GM23338 (cell line): Measurements from ENCODE around the gene FABP6. TPM values are rescaled to one million over a fixed set of nuclear protein-coding genes. Genes with fewer than 3 reads are reported as not detected.

Experiments
- ATAC-seq: fragments of 200-7000 bp; cut with Tn5 transposase; 3 replicates; pipeline ENCODE4 v1.9.1; 2020
- DNase-seq: peaks from one replicate; pipeline ENCODE4 v3.0.0-alpha.2; 2015; ENCODE audit warnings: low spot score
- H2AFZ ChIP-seq: fragments of 200-600 bp; sonication (generic); 2 replicates; pipeline ENCODE4 v1.8.0; 2016; ENCODE audit warnings: antibody characterized with exemption, mild to moderate bottlenecking, moderate library complexity
- H3F3A ChIP-seq: fragments of 200-600 bp; sonication (generic); replicated peaks from 2 replicates; pipeline ENCODE4 v1.8.0; 2017; ENCODE audit warnings: antibody characterized with exemption, mixed run types, low read depth
- H3K27ac ChIP-seq: fragments of 200-600 bp; sonication (generic); 2 replicates; pipeline ENCODE4 v1.6.1; 2016; ENCODE audit warnings: low read depth
- H3K27me3 ChIP-seq: fragments of 200-600 bp; sonication (generic); 2 replicates; pipeline ENCODE4 v1.8.0; 2016; ENCODE audit warnings: mild to moderate bottlenecking, mixed run types, moderate library complexity; ENCODE audit not compliant: insufficient read depth
- H3K36me3 ChIP-seq: fragments of 200-600 bp; sonication (generic); 2 replicates; pipeline ENCODE4 v1.8.0; 2016; ENCODE audit warnings: mild to moderate bottlenecking; ENCODE audit not compliant: insufficient read depth
- H3K4me1 ChIP-seq: fragments of 200-600 bp; sonication (generic); 2 replicates; pipeline ENCODE4 v1.8.0; 2016; ENCODE audit warnings: mild to moderate bottlenecking, moderate library complexity; ENCODE audit not compliant: insufficient read depth
- H3K4me2 ChIP-seq: fragments of 200-600 bp; sonication (generic); 2 replicates; pipeline ENCODE4 v1.7.1; 2017; ENCODE audit warnings: mixed run types
- H3K4me3 ChIP-seq: fragments of 200-600 bp; sonication (generic); 2 replicates; pipeline ENCODE4 v1.6.1; 2016; ENCODE audit warnings: mixed run types
- H3K79me2 ChIP-seq: fragments of 200-600 bp; sonication (generic); replicated peaks from 2 replicates; pipeline ENCODE4 v1.8.0; 2017; ENCODE audit warnings: mild to moderate bottlenecking; ENCODE audit not compliant: insufficient read depth
- H3K9me2 ChIP-seq: fragments of 200-600 bp; sonication (generic); 2 replicates; pipeline ENCODE4 v1.8.0; 2017; ENCODE audit not compliant: insufficient read depth
- H4K20me1 ChIP-seq: fragments of 200-600 bp; sonication (generic); replicated peaks from 2 replicates; pipeline ENCODE4 v1.8.0; 2017; ENCODE audit warnings: mild to moderate bottlenecking; ENCODE audit not compliant: insufficient read depth
- H3K27ac Mint-ChIP-seq: 2 replicates; pipeline ENCODE4 v1.8.0; 2020; ENCODE audit warnings: inconsistent platforms, mild to moderate bottlenecking, moderate library complexity, mixed read lengths
- H3K27me3 Mint-ChIP-seq: 3 replicates; pipeline ENCODE4 v1.8.0; 2022; ENCODE audit warnings: low read depth, mild to moderate bottlenecking, moderate library complexity, mixed read lengths, inconsistent platforms; ENCODE audit not compliant: insufficient read depth, poor library complexity
- H3K36me3 Mint-ChIP-seq: 3 replicates; pipeline ENCODE4 v1.8.0; 2021; ENCODE audit warnings: low read depth, mild to moderate bottlenecking, inconsistent platforms, moderate library complexity, mixed read lengths
- H3K4me1 Mint-ChIP-seq: 3 replicates; pipeline ENCODE4 v1.8.0; 2020; ENCODE audit warnings: mild to moderate bottlenecking, inconsistent platforms, mixed read lengths
- H3K4me3 Mint-ChIP-seq: 3 replicates; pipeline ENCODE4 v1.8.0; 2021; ENCODE audit warnings: moderate library complexity, mild to moderate bottlenecking, inconsistent platforms, mixed read lengths
- H3K9me3 Mint-ChIP-seq: 3 replicates; pipeline ENCODE4 v1.8.0; 2020; ENCODE audit warnings: moderate library complexity, mild to moderate bottlenecking, inconsistent platforms, mixed read lengths
- JUNB ChIP-seq: IDR thresholded peaks from one replicate; pipeline ENCODE4 v1.6.1; 2016; ENCODE audit warnings: antibody characterized with exemption; ENCODE audit not compliant: unreplicated experiment
- ZNF331 ChIP-seq: fragments of 250-450 bp; sonication (Bioruptor Pico); IDR thresholded peaks from 2 replicates; pipeline ENCODE4 v1.5.0; 2020; ENCODE audit warnings: low read depth, mild to moderate bottlenecking, moderate library complexity
- ZNF462 ChIP-seq: fragments of 250-450 bp; sonication (Bioruptor Pico); IDR thresholded peaks from 2 replicates; pipeline ENCODE4 v1.5.0; 2020; ENCODE audit warnings: mild to moderate bottlenecking, moderate library complexity
- polyA plus RNA-seq: library from polyadenylated mRNA; unstranded; fragments of >200 nt; fragmentation: Nextera tagmentation; extraction: Ambion mirVana; gene quantifications from 2 replicates; pipeline ENCODE4 v1.2.1, GENCODE V29; 2016
- total RNA-seq: library from RNA; depleted of rRNA; stranded (reverse); fragments of >200 nt; shearing (Covaris generic); gene quantifications from 2 replicates; pipeline ENCODE4 v1.2.3, GENCODE V29; 2014
- TF ChIP-seq, protein P1 (sequence below): IDR thresholded peaks from one replicate; pipeline ENCODE4 v1.6.1; 2018; ENCODE audit warnings: antibody characterized with exemption; ENCODE audit not compliant: unreplicated experiment

Gene FABP6
- total and polyA plus RNA-seq, 2 experiments from 2014 or later = 2.2 to 7.5 TPM

- H3K4me3 ChIP-seq = no peak overlapping the region
- H3K36me3 ChIP-seq = no peaks in the 10 kb centered on the region
- H3K27ac ChIP-seq = no peak overlapping the region
- Mint-ChIP-seq H3K9me3 (peaks cover 19% of the 10 kb centered on the region), H3K4me3 (no peak overlapping the region), H3K27me3 (peaks cover 19% of the 10 kb centered on the region), H3K36me3 (peaks cover 9% of the 10 kb centered on the region), H3K27ac (no peak overlapping the region), H3K4me1 (peaks cover 17% of the 10 kb centered on the region)
- H3K4me1 ChIP-seq = peaks cover 12% of the 10 kb centered on the region
- no peak for DNase-seq
- H4K20me1 ChIP-seq = no peaks in the 10 kb centered on the region
- no peak for ATAC-seq
- H3F3A ChIP-seq = no peaks in the 10 kb centered on the region; the same call in 1 of the 2 replicates
- TF ChIP-seq ZNF331 (CRISPR knock-in tag) (no peak), JUNB (no peak), ZNF462 (CRISPR knock-in tag) (no peak)
- TF ChIP-seq, protein P1, sequence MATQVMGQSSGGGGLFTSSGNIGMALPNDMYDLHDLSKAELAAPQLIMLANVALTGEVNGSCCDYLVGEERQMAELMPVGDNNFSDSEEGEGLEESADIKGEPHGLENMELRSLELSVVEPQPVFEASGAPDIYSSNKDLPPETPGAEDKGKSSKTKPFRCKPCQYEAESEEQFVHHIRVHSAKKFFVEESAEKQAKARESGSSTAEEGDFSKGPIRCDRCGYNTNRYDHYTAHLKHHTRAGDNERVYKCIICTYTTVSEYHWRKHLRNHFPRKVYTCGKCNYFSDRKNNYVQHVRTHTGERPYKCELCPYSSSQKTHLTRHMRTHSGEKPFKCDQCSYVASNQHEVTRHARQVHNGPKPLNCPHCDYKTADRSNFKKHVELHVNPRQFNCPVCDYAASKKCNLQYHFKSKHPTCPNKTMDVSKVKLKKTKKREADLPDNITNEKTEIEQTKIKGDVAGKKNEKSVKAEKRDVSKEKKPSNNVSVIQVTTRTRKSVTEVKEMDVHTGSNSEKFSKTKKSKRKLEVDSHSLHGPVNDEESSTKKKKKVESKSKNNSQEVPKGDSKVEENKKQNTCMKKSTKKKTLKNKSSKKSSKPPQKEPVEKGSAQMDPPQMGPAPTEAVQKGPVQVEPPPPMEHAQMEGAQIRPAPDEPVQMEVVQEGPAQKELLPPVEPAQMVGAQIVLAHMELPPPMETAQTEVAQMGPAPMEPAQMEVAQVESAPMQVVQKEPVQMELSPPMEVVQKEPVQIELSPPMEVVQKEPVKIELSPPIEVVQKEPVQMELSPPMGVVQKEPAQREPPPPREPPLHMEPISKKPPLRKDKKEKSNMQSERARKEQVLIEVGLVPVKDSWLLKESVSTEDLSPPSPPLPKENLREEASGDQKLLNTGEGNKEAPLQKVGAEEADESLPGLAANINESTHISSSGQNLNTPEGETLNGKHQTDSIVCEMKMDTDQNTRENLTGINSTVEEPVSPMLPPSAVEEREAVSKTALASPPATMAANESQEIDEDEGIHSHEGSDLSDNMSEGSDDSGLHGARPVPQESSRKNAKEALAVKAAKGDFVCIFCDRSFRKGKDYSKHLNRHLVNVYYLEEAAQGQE = no peak
- no peaks in the 10 kb centered on the region for H3K79me2 ChIP-seq
- H3K9me2 ChIP-seq = no peaks in the 10 kb centered on the region
- no peak overlapping the region for H3K4me2 ChIP-seq
- no peak overlapping the region for H2AFZ ChIP-seq
- no peaks in the 10 kb centered on the region for H3K27me3 ChIP-seq
These were observed 3.9 kb downstream of the FABP6 start for GRCh38 chr5:160233215-160233614.
